H9 (cell line): ENCODE measurements around the gene IRS2. TPM values are rescaled to one million over a fixed set of nuclear protein-coding genes. Genes with fewer than 3 reads are reported as not detected.

Experiments used
- DNase-seq: peaks from one replicate; pipeline ENCODE4 v3.0.0-alpha.2; 2017
- H2AFZ ChIP-seq: one replicate; pipeline ENCODE4 v1.6.1; 2013; ENCODE audit warnings: mild to moderate bottlenecking, low read length, control low read depth, moderate library complexity
- H2AK5ac ChIP-seq: 2 replicates; pipeline ENCODE4 v1.6.1; 2013; ENCODE audit warnings: low read length, control low read depth, mixed read lengths; ENCODE audit not compliant: insufficient read length
- H2BK120ac ChIP-seq: one replicate; pipeline ENCODE4 v1.6.1; 2013; ENCODE audit warnings: low read depth, mild to moderate bottlenecking, low read length, control low read depth, inconsistent platforms; ENCODE audit not compliant: poor library complexity, severe bottlenecking
- H2BK12ac ChIP-seq: 2 replicates; pipeline ENCODE4 v1.6.1; 2013; ENCODE audit warnings: low read length, control low read depth, mixed read lengths, low read depth; ENCODE audit not compliant: insufficient read length
- H2BK15ac ChIP-seq: 2 replicates; pipeline ENCODE4 v1.6.1; 2013; ENCODE audit warnings: low read depth, low read length, control low read depth
- H2BK20ac ChIP-seq: one replicate; pipeline ENCODE4 v1.6.1; 2013; ENCODE audit warnings: low read depth, mild to moderate bottlenecking, low read length, control low read depth, inconsistent platforms; ENCODE audit not compliant: poor library complexity, severe bottlenecking
- H2BK5ac ChIP-seq: 2 replicates; pipeline ENCODE4 v1.6.1; 2013; ENCODE audit warnings: low read length, control low read depth, mixed read lengths; ENCODE audit not compliant: insufficient read length
- H3K14ac ChIP-seq: 2 replicates; pipeline ENCODE4 v1.6.1; 2013; ENCODE audit warnings: low read length, control low read depth; ENCODE audit not compliant: insufficient read depth
- H3K18ac ChIP-seq: 2 replicates; pipeline ENCODE4 v1.6.1; 2013; ENCODE audit warnings: low read depth, mild to moderate bottlenecking, mixed read lengths, low read length, control low read depth; ENCODE audit not compliant: insufficient read length
- H3K23ac ChIP-seq: 2 replicates; pipeline ENCODE4 v1.6.1; 2013; ENCODE audit warnings: low read length, control low read depth, mixed read lengths, low read depth; ENCODE audit not compliant: insufficient read length
- H3K23me2 ChIP-seq: 2 replicates; pipeline ENCODE4 v1.6.1; 2013; ENCODE audit warnings: low read depth, mild to moderate bottlenecking, mixed read lengths, low read length, control low read depth; ENCODE audit not compliant: insufficient read length, poor library complexity, severe bottlenecking
- H3K27ac ChIP-seq: 2 replicates; pipeline ENCODE4 v1.5.1; 2013; ENCODE audit warnings: low read length, control low read depth, mixed read lengths, low read depth; ENCODE audit not compliant: insufficient read length
- H3K27me3 ChIP-seq: 2 replicates; pipeline ENCODE4 v1.6.1; 2013; ENCODE audit warnings: low read length, control low read depth, inconsistent platforms; ENCODE audit not compliant: insufficient read depth
- H3K4ac ChIP-seq: 2 replicates; pipeline ENCODE4 v1.6.1; 2013; ENCODE audit warnings: low read depth, mild to moderate bottlenecking, control low read depth, inconsistent platforms, low read length, moderate library complexity
- H3K4me1 ChIP-seq: 2 replicates; pipeline ENCODE4 v1.6.1; 2013; ENCODE audit warnings: low read length, control low read depth, inconsistent platforms; ENCODE audit not compliant: insufficient read depth
- H3K4me2 ChIP-seq: 2 replicates; pipeline ENCODE4 v1.6.1; 2013; ENCODE audit warnings: low read length, control low read depth, mixed read lengths; ENCODE audit not compliant: insufficient read length, insufficient read depth
- H3K56ac ChIP-seq: 2 replicates; pipeline ENCODE4 v1.6.1; 2013; ENCODE audit warnings: low read depth, mild to moderate bottlenecking, mixed read lengths, low read length, control low read depth; ENCODE audit not compliant: insufficient read length
- H3K79me1 ChIP-seq: 2 replicates; pipeline ENCODE4 v1.6.1; 2013; ENCODE audit warnings: low read depth, mild to moderate bottlenecking, moderate library complexity, low read length, control low read depth, inconsistent platforms; ENCODE audit not compliant: insufficient read depth, poor library complexity, severe bottlenecking
- H3K79me2 ChIP-seq: 2 replicates; pipeline ENCODE4 v1.6.1; 2013; ENCODE audit warnings: low read length, control low read depth, inconsistent platforms; ENCODE audit not compliant: insufficient read depth
- H3K9ac ChIP-seq: 2 replicates; pipeline ENCODE4 v1.6.1; 2013; ENCODE audit warnings: low read length, control low read depth, mixed read lengths; ENCODE audit not compliant: insufficient read length; ENCODE audit errors: extremely low read depth
- H3K9me3 ChIP-seq: one replicate; pipeline ENCODE4 v1.6.1; 2013; ENCODE audit warnings: low read depth, low read length, inconsistent platforms; ENCODE audit not compliant: control insufficient read depth
- H3T11ph ChIP-seq: one replicate; pipeline ENCODE4 v1.6.1; 2013; ENCODE audit warnings: mild to moderate bottlenecking, low read length, control low read depth, inconsistent platforms
- H4K20me1 ChIP-seq: one replicate; pipeline ENCODE4 v1.6.1; 2013; ENCODE audit not compliant: control insufficient read depth, insufficient read length, insufficient read depth
- H4K5ac ChIP-seq: 2 replicates; pipeline ENCODE4 v1.6.1; 2013; ENCODE audit warnings: low read depth, mild to moderate bottlenecking, mixed read lengths, low read length, control low read depth; ENCODE audit not compliant: insufficient read length
- H4K8ac ChIP-seq: replicated peaks from 2 replicates; pipeline ENCODE4 v1.6.1; 2013; ENCODE audit warnings: low read length, control low read depth, mixed read lengths, low read depth; ENCODE audit not compliant: insufficient read length
- H4K91ac ChIP-seq: 2 replicates; pipeline ENCODE4 v1.6.1; 2013; ENCODE audit warnings: low read depth, mild to moderate bottlenecking, moderate library complexity, mixed read lengths, low read length, control low read depth; ENCODE audit not compliant: insufficient read length
- H3K27ac Mint-ChIP-seq, 3 experiments: 2 replicates in 2 of 3; 3 replicates in 1 of 3; pipeline ENCODE4 v1.8.0; 2020 to 2021; ENCODE audit warnings: mixed read lengths in 3 of 3, mild to moderate bottlenecking in 1 of 3, moderate library complexity in 1 of 3
- H3K27me3 Mint-ChIP-seq: 2 replicates; pipeline ENCODE4 v1.8.0; 2021; ENCODE audit warnings: low read depth, mild to moderate bottlenecking, moderate library complexity, mixed read lengths
- H3K36me3 Mint-ChIP-seq, 3 experiments: 2 replicates in 2 of 3; 3 replicates in 1 of 3; pipeline ENCODE4 v1.8.0; 2020 to 2021; ENCODE audit warnings: low read depth in 3 of 3, mixed read lengths in 3 of 3; ENCODE audit not compliant: insufficient read depth in 1 of 3
- H3K4me1 Mint-ChIP-seq, 2 experiments: 2 replicates each; pipeline ENCODE4 v1.8.0; 2020; ENCODE audit warnings: mixed read lengths in 2 of 2
- H3K4me3 Mint-ChIP-seq, 2 experiments: 2 replicates in 1 of 2; 3 replicates in 1 of 2; pipeline ENCODE4 v1.8.0; 2020 to 2021; ENCODE audit warnings: mild to moderate bottlenecking in 2 of 2, mixed read lengths in 2 of 2, moderate library complexity in 1 of 2
- H3K9me3 Mint-ChIP-seq, 2 experiments: 2 replicates in 1 of 2; 3 replicates in 1 of 2; pipeline ENCODE4 v1.8.0; 2020; ENCODE audit warnings: mild to moderate bottlenecking in 2 of 2, mixed read lengths in 2 of 2, moderate library complexity in 1 of 2
- CTCF ChIP-seq: fragments of 200-600 bp; sonication (generic); conservative IDR thresholded peaks from 3 replicates; pipeline ENCODE4 v1.8.0; 2021; ENCODE audit warnings: antibody characterized with exemption, mild to moderate bottlenecking
- WGBS: extraction: QIAGEN DNeasy Blood & Tissue Kit; methylation state at CpG from one replicate; pipeline ENCODE4 v1.1.7; 2013; ENCODE audit warnings: missing lambda C conversion rate, low lambda C conversion rate, mixed read lengths; ENCODE audit not compliant: insufficient read length; ENCODE audit errors: extremely low coverage; 5-methylcytosine and 5-hydroxymethylcytosine counted together
- total RNA-seq: library from RNA; stranded (reverse); gene quantifications from 2 replicates; pipeline ENCODE4 v1.2.1, GENCODE V29; 2021

IRS2 gene
- total RNA-seq, 1 experiment from 2014 or later: 10.1 TPM

DNA sequence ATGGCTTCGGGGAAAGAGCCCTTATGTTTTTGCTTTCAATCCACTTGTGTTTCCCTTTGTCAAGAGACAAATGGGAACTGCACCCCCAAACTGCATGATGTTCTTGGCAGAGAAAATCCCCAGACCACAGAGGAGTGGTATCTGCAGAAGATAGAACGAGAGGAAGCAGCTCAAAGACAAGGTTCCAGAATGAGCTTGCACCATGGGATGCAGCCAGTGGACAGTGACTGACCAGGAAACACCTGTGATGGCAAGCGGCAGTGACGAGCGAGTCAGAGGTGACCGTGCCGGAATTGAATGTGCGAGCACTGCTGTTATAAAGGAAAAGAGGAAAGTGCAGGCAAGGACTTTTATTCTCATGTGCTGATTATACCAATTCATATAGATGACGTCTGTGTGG lies 46.3 kb downstream of the IRS2 start:
- H3K23me2 ChIP-seq: no peaks in the 10 kb centered on the region
- no peak overlapping the region for H4K8ac ChIP-seq
- WGBS: no CpG with 5 or more reads among the region's 9 CpGs
- H2AFZ ChIP-seq: no peak overlapping the region
- no peak overlapping the region for H2BK12ac ChIP-seq
- no peaks in the 10 kb centered on the region for H3K27me3 ChIP-seq
- H3K27ac Mint-ChIP-seq: peak overlapping the region in 1 of 3 experiments; percentile 44; a peak in 1 of 7 replicates
- H3K4me1 Mint-ChIP-seq: peaks cover 12 to 17% of the 10 kb centered on the region in 2 experiments
- no peak overlapping the region for H3K9ac ChIP-seq
- no peak overlapping the region for H3K56ac ChIP-seq
- no peak overlapping the region for H3K23ac ChIP-seq
- no peaks in the 10 kb centered on the region for H3K79me1 ChIP-seq
- no peak overlapping the region for H3K4me3 Mint-ChIP-seq
- no peak overlapping the region for H2BK20ac ChIP-seq
- no peak overlapping the region for H3K4ac ChIP-seq
- no peak overlapping the region for H2BK120ac ChIP-seq
- H2BK5ac ChIP-seq: no peak overlapping the region
- DNase-seq: no peak
- no peaks in the 10 kb centered on the region; the same call in 1 of the 2 replicates for H3K27me3 Mint-ChIP-seq
- no peak overlapping the region for H2BK15ac ChIP-seq
- H4K91ac ChIP-seq: no peak overlapping the region
- H4K20me1 ChIP-seq: no peaks in the 10 kb centered on the region
- H3K18ac ChIP-seq: no peak overlapping the region
- H3K14ac ChIP-seq: no peak overlapping the region
- H3T11ph ChIP-seq: no peak overlapping the region
- no peak overlapping the region for H3K4me2 ChIP-seq
- H3K36me3 Mint-ChIP-seq: no peaks in the 10 kb centered on the region; a peak in 1 of 7 replicates
- H3K9me3 ChIP-seq: no peaks in the 10 kb centered on the region
- no peaks in the 10 kb centered on the region for H3K79me2 ChIP-seq
- TF ChIP-seq CTCF: no peak
- H3K9me3 Mint-ChIP-seq: no peaks in the 10 kb centered on the region; a peak in 1 of 5 replicates
- H3K27ac ChIP-seq: no peak overlapping the region
- H4K5ac ChIP-seq: no peak overlapping the region
- peaks cover 4% of the 10 kb centered on the region; the same call in 1 of the 2 replicates for H3K4me1 ChIP-seq
- H2AK5ac ChIP-seq: no peak overlapping the region
